ENCODE results near the gene ZMIZ1.

The ZMIZ1 gene

DNA sequence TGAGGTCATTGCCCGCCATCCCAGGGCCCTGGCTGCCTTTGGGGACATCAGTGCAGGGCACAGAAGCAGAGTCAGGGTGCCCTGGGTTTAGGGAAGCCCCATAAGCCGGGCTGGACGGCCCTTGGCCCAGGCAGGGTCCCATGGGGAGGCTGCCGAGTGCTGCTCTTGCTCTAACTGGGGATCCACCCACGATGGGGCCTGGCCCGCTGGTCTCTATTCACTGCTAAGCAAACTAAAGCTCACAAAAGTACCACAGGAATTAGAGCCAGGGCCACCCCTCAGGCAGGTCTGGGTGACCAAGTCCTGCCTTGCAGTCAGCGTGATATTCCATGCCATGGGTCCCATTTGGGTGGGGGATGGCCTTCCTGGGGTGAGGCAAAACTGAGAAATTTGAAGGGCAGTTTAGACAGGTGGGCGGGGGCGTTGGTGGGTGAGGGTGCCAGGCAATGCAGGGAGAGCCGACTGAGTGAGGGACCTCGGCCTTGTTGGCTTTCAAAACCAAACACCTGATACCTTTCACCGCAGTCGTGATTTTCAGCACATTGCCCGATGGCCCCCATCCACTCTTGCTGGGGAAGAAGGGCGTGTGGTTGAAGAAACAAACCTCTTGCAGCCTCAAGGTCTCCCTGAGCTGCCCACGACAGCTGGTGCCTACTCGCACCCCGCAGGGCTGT lies 185.7 kb downstream of the ZMIZ1 start:
- DNase-seq: no peak

- no peak for DNase-seq
Measured at GRCh38 chr10:79255007-79255507, 186.3 kb downstream of the ZMIZ1 start.

DNA sequence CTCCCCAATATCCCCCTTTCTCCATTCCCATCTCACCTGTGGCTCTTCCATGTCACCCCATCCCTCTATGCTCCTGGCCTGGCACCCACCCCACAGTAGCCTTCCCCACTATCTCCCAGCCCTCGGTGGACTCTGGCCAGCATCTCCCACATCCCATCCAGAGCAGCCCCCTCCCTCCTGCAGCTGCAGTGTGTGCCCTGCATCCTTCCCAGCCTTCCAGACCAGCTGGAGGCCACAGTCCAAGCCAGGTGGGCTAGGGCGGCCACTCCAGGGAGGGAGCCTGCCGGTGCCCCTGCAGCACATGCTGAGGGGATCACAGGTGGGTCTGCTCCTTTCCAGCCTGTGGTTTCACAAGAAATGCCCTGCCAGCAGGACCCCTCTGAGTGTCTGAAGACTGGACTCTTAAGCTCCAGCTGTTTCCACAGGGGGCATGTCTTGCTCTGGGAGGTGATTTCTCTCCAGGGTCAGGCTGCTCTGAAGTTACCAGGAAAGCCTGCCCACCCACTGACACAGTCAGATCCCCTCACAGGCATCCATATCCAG lies 187.6 kb downstream of the ZMIZ1 start:
- DNase-seq: no peak

DNA sequence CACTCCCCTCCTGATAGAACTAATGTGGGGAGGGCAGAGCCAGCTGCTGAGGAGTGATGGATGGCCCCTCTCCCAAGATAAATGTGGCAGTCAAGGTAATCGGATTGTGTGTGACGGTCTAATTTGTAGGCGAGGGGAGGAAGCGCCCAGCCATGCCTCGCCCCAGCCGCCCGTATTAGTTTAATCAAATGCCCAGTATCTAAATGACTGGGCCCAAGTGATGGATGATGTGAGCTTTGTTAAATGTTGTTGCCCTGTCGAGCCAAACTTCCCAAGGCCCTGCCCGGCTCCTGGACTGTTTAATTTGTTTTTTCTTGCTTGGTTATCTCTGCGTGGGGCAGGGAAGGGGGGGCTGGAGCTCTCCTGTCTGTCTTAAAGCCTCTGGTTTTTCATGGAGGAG lies 190.1 kb downstream of the ZMIZ1 start:
- no peak for DNase-seq

DNA sequence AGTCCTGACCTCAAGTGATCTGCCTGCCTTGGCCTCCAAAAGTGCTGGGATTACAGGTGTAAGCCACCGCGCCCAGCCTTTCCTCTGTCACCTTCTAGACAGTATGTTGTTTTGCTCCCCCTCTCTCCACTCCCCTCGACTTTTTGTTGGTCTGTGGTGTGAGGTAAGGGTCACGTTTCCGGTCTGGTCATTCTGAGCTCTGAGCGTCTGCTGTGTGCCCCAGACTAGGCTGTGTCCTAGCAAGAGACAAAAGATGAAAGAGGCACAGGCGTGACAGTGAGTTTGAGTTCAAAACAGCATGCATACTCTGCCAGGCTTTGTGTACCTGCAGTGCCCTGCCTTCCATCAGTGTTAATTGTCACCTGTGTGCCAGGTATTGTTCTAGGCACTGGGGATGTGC lies 191.1 kb downstream of the ZMIZ1 start:
- DNase-seq: no peak

- no peak for DNase-seq
Measured at GRCh38 chr10:79260811-79261740, 192.3 kb downstream of the ZMIZ1 start.

- DNase-seq: no peak
Measured at GRCh38 chr10:79262131-79262530, 193.4 kb downstream of the ZMIZ1 start.

- no peak for DNase-seq
Measured at GRCh38 chr10:79262959-79263746, 194.4 kb downstream of the ZMIZ1 start.

DNA sequence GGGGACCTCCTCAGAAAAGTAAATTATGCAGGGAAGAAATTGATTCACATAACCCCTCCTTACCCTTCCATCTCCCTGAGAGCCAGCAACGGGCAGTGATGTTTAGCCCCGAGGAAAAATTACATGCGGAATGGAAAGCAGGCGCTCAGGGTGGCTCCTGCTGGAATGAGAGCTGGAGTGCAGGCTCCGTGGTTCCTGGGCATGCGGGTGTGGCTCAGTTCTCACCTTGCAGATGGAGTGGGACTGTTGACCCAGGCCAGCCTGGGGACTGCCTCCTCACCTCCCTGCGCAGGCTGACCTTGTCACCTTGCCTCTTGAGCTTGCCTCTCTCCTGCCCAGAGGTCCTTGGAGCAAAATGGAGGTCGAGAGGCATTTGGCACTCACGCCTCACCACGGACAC lies 195.2 kb downstream of the ZMIZ1 start:
- no peak for DNase-seq

GRCh38 chr10:79264942-79265341 lies 196.2 kb downstream of the ZMIZ1 start:
- DNase-seq: no peak

GRCh38 chr10:79266084-79266483 lies 197.3 kb downstream of the ZMIZ1 start:
- no peak for DNase-seq

DNA sequence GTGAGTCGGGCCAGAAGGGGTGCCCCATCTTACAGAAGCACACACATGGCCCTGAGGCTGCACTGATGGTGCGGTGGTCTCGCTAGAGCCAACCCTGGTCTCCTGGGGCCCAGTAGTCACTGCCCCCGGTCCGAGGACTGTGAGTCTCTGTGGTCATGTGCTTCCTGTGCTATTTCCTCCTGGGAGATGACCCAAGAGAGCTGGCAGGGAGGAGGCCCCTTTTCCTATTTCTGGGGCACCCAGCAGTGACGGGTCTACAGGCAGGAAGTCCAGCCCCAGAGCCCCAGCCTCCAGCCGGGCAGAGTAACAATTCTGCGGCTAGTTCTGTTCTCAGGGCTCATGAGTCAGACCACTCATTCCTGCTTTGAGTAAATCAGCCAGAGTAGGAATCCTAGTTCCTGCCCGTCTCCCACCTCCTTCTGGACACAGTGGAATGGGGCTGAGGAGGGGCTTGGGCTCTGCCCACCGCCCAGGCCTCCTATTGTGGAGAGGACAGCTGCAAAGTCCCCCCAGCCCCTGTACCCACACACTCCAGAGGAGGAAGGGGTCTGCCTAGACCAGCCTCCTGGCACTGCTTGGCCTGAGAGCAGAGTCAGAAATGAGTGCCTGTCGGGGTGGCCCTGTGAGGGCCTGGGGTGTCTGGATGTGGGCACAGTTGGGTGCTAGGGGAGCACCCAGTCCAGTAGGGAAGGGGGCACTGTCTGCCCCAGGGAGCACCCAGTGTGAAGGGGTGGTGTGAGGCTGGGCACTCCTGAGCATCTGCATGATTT lies 198.0 kb downstream of the ZMIZ1 start:
- no peak for DNase-seq

GRCh38 chr10:79267499-79267898 lies 198.7 kb downstream of the ZMIZ1 start:
- DNase-seq: no peak

GRCh38 chr10:79268161-79268601 lies 199.4 kb downstream of the ZMIZ1 start:
- DNase-seq: no peak

DNA sequence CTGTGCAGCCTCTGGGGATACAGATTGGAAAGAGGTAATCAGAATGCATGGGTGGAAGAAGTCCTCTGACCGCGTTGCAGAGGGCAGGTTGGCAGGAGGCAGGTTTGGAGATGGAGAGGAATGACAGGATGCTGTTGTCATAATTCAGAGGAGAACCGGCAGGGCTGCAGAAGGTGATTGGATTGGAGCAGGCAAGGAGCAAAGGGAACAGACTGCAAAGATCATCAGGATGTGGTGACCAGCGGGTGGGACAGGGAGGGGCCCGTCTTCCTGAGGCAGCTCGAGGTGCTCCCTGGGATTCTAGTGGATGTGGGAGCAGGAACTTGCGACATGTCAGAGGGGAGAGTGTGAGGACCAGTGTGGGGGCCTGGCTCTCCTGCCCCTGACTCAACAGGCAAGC lies 200.0 kb downstream of the ZMIZ1 start:
- no peak for DNase-seq

GRCh38 chr10:79269443-79269842 lies 200.7 kb downstream of the ZMIZ1 start:
- DNase-seq: no peak

DNA sequence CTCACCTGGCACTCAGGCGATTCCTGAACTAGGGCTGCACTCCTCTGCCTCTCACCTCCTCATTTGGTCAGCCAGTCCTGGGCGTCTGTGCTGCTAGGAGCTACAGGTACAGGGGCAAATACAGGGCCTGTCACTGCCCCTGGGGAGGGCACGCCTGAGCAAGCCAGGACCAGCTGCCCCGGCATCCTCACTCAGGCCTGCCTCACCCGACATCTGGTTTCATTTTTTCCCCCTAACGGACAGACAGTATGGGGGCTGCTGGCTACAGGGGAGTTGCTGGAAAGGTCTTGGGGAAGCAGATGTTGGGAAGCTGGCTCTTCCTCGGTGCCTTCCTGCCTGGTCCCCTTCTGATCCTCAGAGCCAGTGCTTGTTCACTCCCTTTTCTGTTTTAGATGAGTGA lies 201.2 kb downstream of the ZMIZ1 start:
- DNase-seq: no peak

DNA sequence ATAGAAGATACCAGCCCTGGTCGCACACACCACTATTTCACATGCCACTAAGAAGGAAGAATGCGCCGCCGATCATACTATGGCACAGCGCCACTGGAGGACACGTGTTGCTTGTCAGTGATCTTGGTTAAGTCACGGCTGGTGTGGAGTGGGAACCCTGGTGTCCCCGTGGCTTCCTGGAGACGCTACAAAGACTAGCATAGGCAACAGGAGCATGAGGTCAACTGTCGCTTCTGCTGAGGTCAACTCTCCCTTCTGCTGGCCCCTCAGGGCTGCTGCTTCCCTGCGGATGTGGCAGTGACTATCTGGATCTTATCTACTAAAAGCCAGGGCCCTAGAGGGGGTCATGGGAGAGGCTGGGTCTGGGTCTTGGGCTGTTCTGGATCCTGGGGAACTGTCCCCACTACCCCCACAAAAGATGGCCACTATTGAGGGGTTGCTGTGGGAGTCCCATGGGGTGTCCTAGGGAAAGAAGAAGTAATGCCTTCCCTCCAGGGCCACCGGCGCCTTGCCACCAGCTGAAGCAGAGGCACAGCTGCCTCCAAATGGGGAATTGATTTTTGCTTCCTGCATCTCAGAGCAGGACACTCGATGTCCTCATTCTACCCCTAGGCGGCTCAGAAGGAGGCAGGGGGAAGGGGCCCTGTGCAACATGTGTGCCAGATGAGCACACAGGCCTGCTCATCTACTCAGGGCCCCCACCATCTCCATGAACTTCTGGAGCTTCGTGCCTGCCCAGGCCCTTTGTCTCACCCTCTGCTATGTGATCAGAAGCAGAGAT lies 201.9 kb downstream of the ZMIZ1 start:
- no peak for DNase-seq

DNA sequence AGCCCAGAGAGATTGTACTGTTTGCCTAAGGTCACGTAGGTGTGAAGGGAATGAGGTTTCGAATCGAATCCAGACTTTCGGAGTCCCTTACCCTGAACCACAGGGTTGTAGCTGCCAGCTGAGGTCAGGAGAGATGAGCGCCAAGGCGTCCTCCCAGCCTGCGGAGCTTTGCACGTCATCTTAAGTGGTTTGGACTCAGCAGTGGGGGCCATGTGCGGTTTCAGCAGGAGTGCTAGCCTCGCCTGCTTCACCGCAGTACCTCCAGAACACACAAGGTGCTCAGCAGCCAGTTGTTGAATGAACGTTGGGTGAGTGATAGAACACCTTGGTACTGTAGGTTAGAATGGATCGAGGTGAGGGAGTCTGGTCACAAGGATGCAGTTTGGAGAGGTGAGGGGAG lies 203.6 kb downstream of the ZMIZ1 start:
- DNase-seq: no peak

DNA sequence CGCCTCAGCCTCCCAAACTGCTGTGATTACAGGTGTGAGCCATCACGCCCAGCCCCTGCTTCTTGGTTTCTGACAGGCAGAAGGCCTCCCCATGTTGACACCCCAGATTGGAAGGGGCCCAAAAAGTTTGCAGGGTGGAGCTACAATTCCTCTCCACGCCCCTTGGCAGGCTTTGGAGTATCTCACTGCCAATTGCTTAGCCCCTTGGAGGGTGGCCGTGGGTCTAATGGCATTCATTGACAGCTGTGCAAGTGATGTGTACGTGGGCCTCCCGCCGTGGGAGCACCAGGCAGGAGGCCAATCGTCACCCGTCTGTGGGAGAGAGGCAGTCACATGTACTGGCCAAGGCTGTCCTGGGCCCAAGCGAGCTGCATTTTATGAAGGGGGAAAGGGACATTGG lies 204.8 kb downstream of the ZMIZ1 start:
- no peak for DNase-seq
